NCI-H2107 treated with DMSO at 0.1 percent for 48 hours (cell line): ENCODE measurements around the gene NPBWR2.

Source experiments
- DNase-seq: peaks from one replicate; lab custom pipeline; 2025; ENCODE audit not compliant: unreplicated experiment; lab: John Stamatoyannopoulos, UW

Gene NPBWR2, protein sequence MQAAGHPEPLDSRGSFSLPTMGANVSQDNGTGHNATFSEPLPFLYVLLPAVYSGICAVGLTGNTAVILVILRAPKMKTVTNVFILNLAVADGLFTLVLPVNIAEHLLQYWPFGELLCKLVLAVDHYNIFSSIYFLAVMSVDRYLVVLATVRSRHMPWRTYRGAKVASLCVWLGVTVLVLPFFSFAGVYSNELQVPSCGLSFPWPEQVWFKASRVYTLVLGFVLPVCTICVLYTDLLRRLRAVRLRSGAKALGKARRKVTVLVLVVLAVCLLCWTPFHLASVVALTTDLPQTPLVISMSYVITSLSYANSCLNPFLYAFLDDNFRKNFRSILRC

DNA sequence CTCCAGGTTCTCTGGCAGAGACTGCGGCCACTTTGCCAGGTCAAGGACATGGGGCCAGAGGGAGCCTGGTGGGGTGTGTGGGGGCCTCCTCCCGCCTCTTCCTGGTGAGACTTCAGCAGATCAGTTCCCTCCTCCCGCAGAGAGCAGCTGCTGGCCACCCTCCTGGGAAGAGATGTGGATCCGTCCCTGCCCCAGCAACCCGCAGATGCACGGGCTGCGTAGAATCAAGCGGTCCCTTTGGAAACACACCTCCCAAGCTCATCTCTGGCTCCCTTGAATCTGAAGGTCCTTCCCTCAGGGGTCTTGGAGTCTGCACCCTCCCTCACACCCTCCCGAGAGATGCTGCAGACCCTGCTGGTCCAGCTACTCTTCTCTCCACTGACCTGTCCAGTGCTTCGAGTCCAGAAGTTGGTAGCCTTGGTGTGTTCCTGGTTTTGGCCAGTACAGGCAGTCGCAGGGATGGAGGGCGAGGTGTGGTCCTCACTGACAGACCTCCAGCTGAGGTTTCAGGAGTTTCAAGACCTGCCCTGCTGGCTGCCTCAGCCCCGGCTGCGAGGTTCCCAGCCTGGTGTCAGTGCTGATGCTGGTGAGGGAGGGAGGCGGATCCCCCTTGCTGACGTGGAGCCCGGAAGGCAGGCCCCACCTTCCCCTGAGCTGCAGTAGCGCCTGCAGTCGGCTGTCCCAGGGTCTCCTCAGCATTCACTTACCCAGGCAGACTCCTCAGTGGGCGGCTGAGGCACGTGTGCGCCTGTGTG lies at the start of gene NPBWR2:
Gene NPBWR2 (minus strand): TSS at position 585 of the 755 bp plus-strand sequence. CDS start 734 bp downstream, outside the sequence.
- no peak for DNase-seq

- peak; percentile 43 for DNase-seq
Measured at GRCh38 chr20:64156136-64156885, 48.9 kb upstream of the NPBWR2 start.

DNA sequence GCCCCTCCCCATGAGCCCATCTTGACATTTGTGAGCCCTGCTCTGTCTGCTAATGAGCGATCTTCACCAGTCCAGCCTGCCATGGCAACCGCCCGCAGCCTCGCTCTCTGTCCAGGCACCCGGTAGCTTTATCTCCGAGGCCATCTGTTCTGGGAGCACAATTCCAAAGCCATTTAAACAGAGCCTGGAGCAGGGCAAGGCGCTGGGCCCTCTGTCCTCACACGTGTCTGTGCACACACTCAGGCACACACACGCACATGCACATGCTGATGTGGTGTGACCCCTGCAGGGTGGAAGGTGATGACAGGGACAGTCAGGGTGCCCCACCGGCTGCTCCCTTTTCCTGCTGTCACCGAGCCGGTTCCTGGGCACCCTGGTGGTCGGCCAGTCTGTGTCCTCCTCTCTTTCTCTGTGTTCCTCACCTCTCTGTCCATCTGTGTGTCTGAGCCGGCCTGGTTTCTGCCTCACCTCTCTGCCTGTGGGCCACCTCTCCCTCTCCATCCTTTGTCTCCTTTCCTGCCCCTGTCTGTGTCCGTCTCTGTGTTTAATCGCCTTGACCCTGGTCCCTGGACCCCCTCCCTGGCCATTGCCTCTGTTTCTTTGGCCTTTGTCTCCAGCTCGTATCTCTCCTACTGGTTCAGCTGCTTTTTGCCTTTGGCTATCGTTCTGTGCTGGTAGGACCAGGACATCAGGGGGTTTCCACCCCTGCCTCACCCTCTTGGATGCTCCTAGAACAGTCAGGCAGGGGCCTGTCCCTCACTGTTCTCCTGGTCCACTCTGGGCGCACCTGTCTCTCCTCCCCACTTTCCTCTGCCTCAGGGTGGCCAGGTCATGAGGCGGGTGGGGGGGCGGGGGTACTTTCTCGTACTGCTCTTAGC lies 48.1 kb upstream of the NPBWR2 start:
- DNase-seq = no peak

DNA sequence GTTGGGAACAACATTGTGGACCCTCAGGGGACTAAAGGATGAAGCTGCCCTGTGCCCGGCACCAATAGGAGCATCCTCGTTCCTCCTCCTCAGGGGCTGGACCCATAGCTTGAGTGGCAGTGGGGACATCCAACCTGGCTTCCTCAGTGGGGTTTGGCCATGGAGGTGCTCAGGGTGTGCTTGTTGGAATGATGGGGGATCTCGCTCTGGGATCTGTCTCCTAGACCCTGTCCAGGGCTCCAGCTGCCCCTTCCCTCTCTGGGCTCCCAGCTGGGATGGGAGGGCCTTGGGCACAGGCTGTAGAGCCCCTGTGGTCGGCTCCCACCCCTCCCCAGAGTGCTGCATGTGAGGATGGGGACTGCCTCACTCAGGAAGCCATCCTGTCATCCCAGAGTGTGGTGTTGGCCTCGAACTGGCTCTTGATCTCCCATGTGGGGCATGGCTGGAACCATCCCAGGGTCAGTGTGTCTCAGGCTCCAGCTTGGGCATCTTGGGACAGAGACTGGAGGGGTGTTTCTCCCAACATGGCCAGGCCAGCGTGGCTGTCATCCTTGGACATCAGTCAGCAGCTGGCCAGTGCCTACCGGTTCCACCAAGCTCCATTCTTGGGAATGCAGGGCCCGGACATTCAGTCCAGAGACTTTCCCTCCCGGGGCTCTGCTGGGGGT lies 47.4 kb upstream of the NPBWR2 start:
- no peak for DNase-seq

GRCh38 chr20:64153861-64154589 lies 46.7 kb upstream of the NPBWR2 start:
- DNase-seq = no peak

DNA sequence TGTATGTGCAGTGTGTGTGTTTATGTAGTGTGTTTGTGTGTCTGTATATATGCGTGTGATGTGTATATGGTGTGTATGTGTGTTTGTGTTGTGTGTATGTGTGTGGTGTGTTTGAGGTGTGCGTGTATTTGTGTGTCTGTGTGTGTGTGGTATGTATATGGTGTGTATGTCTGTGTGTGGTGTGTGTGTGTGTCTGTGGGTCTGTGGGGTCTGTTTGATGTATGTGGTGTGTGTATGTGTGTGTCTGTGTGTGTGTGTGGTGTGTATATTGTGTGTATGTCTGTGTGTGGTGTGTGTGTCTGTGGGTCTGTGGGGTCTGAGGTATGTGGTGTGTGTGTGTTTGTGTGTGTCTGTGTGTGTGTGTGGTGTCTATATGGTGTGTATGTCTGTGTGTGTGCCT lies 46.0 kb upstream of the NPBWR2 start:
- no peak for DNase-seq

DNA sequence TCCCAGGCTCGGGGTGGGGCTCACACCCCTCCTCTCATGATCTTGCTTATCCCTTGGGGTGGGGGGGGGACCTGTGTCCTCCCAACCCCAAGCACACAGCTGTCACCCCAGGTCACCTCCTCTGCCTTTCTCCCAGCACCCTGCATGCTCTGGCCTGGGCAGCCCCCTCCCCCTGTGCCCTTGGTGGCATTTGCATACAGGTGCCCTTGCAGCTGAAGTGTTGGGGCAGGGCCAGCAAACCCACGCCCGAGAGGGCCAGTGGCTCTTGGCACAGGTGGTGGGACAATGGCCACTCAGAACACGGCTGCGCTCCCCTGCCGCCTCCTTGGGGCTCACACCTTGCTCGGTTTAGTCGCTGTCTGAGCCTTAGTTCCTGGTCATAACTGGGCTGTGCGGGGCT lies 45.5 kb upstream of the NPBWR2 start:
- DNase-seq = peak; percentile 91

- DNase-seq = no peak
Measured at GRCh38 chr20:64151633-64152530, 44.5 kb upstream of the NPBWR2 start.

DNA sequence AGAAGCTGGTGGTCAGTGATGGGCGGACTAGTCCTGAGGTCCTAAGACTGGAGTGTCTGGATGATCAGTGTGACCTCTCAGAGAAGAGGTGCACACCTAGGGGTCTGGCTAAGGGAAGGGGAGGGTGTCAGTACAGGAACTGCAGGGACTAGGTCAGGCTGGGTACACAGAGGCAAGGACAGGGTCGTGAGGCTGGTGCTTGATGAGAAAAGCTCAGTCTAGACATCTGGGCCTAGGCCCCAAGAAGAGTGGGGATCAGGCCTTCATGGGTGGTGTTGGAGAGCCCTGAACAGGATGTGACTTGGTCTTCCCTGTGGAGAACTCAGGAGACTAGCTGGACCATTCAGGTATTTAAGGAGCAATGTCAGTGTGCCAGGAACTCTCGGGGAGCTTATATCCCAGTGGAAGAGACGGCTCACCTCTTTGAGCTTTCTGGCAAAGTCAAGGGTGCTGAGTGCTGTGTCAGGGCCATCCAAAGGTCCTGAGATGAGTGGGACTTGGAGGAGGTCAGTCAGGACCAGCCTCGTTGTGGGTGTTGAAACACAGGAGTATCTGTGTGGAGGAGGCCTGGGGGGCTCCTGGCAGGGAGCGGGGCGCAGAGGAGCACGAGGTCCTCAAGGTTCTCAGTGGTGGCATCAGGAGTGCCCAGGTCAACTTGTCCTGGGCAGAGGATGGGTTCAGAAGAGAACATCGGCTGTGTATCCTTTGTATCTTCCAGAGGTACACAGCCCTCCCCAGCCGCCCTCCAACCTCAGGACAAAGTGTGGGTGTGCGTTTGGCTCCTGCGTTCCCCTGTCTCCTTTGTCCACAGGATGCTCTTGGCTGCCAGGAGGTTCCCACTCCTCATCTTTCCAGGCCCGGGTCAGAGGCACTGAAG lies 43.6 kb upstream of the NPBWR2 start:
- no peak for DNase-seq

GRCh38 chr20:64149809-64150560 lies 42.6 kb upstream of the NPBWR2 start:
- no peak for DNase-seq

- DNase-seq = no peak
Measured at GRCh38 chr20:64149141-64149540, 41.8 kb upstream of the NPBWR2 start.

DNA sequence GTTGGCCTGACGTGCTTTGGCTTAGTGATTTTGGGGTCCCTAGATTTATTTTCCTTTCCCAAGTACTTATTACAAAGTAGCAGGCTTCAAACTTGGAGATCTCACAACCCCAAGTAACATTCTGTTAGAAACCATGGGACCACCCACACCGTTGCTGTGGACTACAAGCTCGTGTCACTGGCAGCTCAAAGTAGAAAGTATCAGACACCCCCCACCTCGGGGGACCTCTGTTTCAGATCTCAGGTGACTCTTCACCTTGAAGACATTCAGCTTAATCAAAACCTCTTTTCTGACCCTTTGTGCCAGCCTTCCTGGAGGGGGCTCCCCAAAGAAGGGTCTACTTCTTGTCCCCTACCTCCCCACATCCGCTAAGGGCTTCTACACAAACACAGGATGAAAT lies 41.2 kb upstream of the NPBWR2 start:
- DNase-seq = no peak

DNA sequence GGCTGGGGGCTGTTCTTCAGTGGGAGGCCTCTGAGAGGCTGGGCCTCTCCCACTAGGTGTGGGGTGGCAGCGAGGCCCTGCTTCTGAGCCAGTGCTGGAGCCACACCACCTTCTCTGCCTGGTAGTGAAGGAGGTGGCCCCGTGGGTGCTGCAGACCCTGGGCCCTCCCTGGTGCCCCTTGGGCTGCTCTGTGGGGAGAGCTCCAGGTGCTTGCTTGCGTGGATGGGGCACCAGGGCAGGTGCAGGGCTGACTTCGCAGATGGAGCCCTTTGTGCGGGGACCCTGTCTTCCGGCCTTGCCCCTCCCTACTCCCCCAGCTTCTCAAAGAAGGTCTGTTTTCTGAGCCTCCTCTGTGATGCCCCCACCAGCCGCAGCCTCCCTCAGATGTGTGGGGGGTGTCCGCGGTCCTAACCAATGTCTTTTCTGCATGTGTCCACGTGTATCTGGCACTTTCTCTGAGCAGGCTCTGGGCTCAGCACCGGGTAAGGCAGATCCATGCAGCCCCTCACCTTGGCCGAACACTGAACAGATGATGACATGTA lies 39.6 kb upstream of the NPBWR2 start:
- no peak for DNase-seq

GRCh38 chr20:64146301-64146935 lies 39.1 kb upstream of the NPBWR2 start:
- DNase-seq = peak; percentile 42

DNA sequence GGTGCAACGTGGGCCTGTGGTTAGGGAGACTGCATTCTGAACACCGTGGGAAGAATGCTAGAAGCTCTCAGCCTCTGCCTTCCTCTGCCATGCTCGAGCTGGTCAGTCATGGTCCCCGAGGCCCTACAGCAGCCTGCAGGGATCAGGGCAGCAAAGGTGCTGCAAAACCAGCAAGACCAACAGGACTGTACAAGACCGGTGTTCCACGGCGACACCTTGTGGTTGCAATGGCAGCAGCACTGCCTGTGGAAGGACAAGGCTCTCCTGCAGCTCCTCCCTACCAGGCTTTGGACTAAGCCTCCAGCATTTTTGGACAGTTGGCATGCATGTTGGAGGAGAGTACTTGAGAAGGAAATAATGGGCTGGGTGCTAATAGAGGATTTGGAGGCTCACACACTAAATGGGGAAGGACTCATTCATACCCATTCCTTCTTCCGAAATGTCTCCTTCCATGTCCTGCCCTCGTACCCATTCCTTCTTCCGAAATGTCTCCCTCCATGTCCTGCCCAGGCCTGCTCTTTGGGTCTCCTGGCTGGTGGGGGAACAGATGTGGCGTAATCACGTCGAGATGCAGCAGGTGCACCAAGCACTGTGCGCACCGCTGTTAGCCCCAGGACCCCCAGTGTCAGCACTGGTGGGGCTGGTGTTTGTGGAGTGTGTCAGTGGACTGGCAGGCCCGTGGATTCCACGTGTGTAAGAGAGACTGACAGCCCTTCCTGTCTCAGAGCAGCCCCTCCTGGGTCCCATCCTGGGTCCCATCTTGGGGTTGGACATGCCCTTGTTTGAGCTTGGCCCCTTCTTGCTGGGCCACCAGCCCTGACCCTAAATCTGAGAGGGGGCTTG lies 38.3 kb upstream of the NPBWR2 start:
- no peak for DNase-seq
